Spleen (tissue), 11 donors: ENCODE results near the gene HESX1. TPM values are rescaled to one million over a fixed set of nuclear protein-coding genes. Genes with fewer than 3 reads are reported as not detected.
A peak's percentile ranks its signal among the peaks of the same experiment; 100 is the strongest.

Experiments
- DNase-seq: peaks from one replicate; pipeline ENCODE4 v3.0.0-alpha.2; 2020
- H3K27ac ChIP-seq, 8 donors: fragments of 200-600 bp; sonication (generic) in 7 of 8; 1 replicate in 4 of 8; 2 replicates in 4 of 8; pipeline versions ENCODE4 v1.5.0 to v1.8.0; 2016 to 2021; ENCODE audit warnings: inconsistent platforms in 4 of 8, mild to moderate bottlenecking in 4 of 8, moderate library complexity in 1 of 8
- H3K27me3 ChIP-seq, 7 donors: fragments of 200-600 bp; sonication (generic) in 6 of 7; replicated peaks in 1 of 7; 1 replicate in 4 of 7; 2 replicates in 3 of 7; pipeline versions ENCODE4 v1.5.0 to v1.8.0; 2016 to 2021; ENCODE audit warnings: inconsistent platforms in 3 of 7, mild to moderate bottlenecking in 1 of 7
- H3K36me3 ChIP-seq, 6 donors: fragments of 200-600 bp; sonication (generic) in 5 of 6; 1 replicate in 4 of 6; 2 replicates in 2 of 6; pipeline versions ENCODE4 v1.5.0 to v1.8.0; 2016 to 2021; ENCODE audit warnings: inconsistent platforms in 2 of 6
- H3K4me1 ChIP-seq, 6 donors: fragments of 200-600 bp; sonication (generic) in 5 of 6; 1 replicate in 3 of 6; 2 replicates in 3 of 6; pipeline versions ENCODE4 v1.5.0 to v1.8.0; 2016 to 2021; ENCODE audit warnings: inconsistent platforms in 3 of 6
- H3K4me3 ChIP-seq, 8 donors: fragments of 200-600 bp; sonication (generic) in 7 of 8; 1 replicate in 4 of 8; 2 replicates in 4 of 8; pipeline versions ENCODE4 v1.5.0 to v1.8.0; 2016 to 2021; ENCODE audit warnings: inconsistent platforms in 4 of 8, mild to moderate bottlenecking in 4 of 8, moderate library complexity in 2 of 8
- H3K9me3 ChIP-seq, 8 donors: fragments of 200-600 bp; sonication (generic) in 7 of 8; 1 replicate in 4 of 8; 2 replicates in 4 of 8; pipeline versions ENCODE4 v1.5.0 to v1.8.0; 2016 to 2021; ENCODE audit warnings: inconsistent platforms in 4 of 8
- CTCF ChIP-seq, 11 experiments: fragments of 200-600 bp in 7 of 11; fragments of 450-650 bp in 4 of 11; sonication (generic) in 4 of 11; IDR thresholded peaks in 8 of 11; conservative IDR thresholded peaks in 3 of 11; 1 replicate in 7 of 11; 2 replicates in 4 of 11; pipeline versions ENCODE4 v1.4.0 to v1.8.0; 2016 to 2021; ENCODE audit warnings: antibody characterized with exemption in 11 of 11, inconsistent platforms in 4 of 11, mild to moderate bottlenecking in 1 of 11
- POLR2A ChIP-seq, 3 donors: fragments of 450-650 bp; IDR thresholded peaks; one replicate each; pipeline ENCODE4 v1.5.1; 2017; ENCODE audit warnings: antibody characterized with exemption in 3 of 3, mild to moderate bottlenecking in 1 of 3
- POLR2AphosphoS5 ChIP-seq, 3 donors: sonication (generic); formaldehyde crosslinking; IDR thresholded peaks; one replicate each; pipeline ENCODE4 v1.5.1; 2017; ENCODE audit warnings: antibody characterized with exemption in 3 of 3
- WGBS, 5 donors: extraction: QIAGEN DNeasy Blood & Tissue Kit in 3 of 5; methylation state at CpG; one replicate each; pipeline versions ENCODE4 v1.1.5 to v1.1.7; 2013 to 2018; 5-methylcytosine and 5-hydroxymethylcytosine counted together
- intact Hi-C: fragments of 100-400 bp; cut with DNase I; formaldehyde crosslinking; loops from one replicate; pipeline ENCODE4 v1.15.0; 2023; ENCODE audit warnings: low total_unique reads
- polyA plus RNA-seq, 3 donors: library from polyadenylated mRNA; stranded (reverse); fragments of 200-250 nt; gene quantifications; one replicate each; pipeline ENCODE4 v1.2.1, GENCODE V29; 2013
- total RNA-seq, 7 donors: library from RNA; depleted of rRNA in 3 of 7; stranded (reverse); fragments of >200 nt in 3 of 7; fragmentation: NEBNext Ultra II Directional in 4 of 7; extraction: Animal tissue kit (Norgen Biotek cat#: 25700) in 4 of 7; gene quantifications; one replicate each; pipeline versions ENCODE4 v1.1.0 to v1.2.1, GENCODE V29; 2016 to 2021
- donor health status: healthy with polysubstance abuse.
- donor health status: DM: no; HTN: no; CAD: no; lungs with moderate emphysema.
- donor health status: DM: no; HTN: no; CAD: no.
- donor health status: Bipolar disorder and iron deficiency.
- donor health status: healthy.
- donor health status: DM: no; HTN: no; CAD: no.
- donor health status: DM: yes; HTN: yes; CAD: no.

HESX1 gene
- total and polyA plus RNA-seq, 10 donors = 0.70 to 3.4 (median 1.8) TPM; not detected in 2

- H3K27ac ChIP-seq = peak overlapping the region in 2 of 8 donors; percentile 7 to 92
- H3K36me3 ChIP-seq = no peaks in the 10 kb centered on the region
- DNase-seq = no peak
- WGBS, 5 donors = 29 to 49% (median 44%) methylated on average over 2 of the region's 2 CpGs
- H3K9me3 ChIP-seq = no peaks in the 10 kb centered on the region
- no peaks in the 10 kb centered on the region for H3K27me3 ChIP-seq
- TF ChIP-seq CTCF (IDR thresholded peaks at IDR 0.05 in 8 of 11, conservative IDR thresholded peaks at IDR 0.05 in 3 of 11) (no peak), POLR2AphosphoS5 (IDR thresholded peaks at IDR 0.05) (no peak), POLR2A (IDR thresholded peaks at IDR 0.05) (no peak)
- no peak overlapping the region for H3K4me3 ChIP-seq
- intact Hi-C loops = no loop called here
- peaks cover 12 to 54% (median 35%) of the 10 kb centered on the region in 6 donors for H3K4me1 ChIP-seq
Observed at GRCh38 chr3:57226176-57226575, 26.4 kb upstream of the HESX1 start.

- 38 to 50% (median 44%) methylated on average over 4 of the region's 4 CpGs for WGBS, 5 donors
- TF ChIP-seq POLR2A (IDR thresholded peaks at IDR 0.05) (no peak), POLR2AphosphoS5 (IDR thresholded peaks at IDR 0.05) (no peak), CTCF (IDR thresholded peaks at IDR 0.05 in 8 of 11, conservative IDR thresholded peaks at IDR 0.05 in 3 of 11) (no peak)
- no peaks in the 10 kb centered on the region for H3K36me3 ChIP-seq
- intact Hi-C loops = no loop called here
- H3K4me3 ChIP-seq = no peak overlapping the region
- H3K4me1 ChIP-seq = peaks cover 10 to 41% (median 26%) of the 10 kb centered on the region in 6 donors
- H3K9me3 ChIP-seq = no peaks in the 10 kb centered on the region
- DNase-seq = no peak
- no peak overlapping the region for H3K27ac ChIP-seq
- H3K27me3 ChIP-seq = no peaks in the 10 kb centered on the region
Observed at GRCh38 chr3:57224856-57225255, 25.1 kb upstream of the HESX1 start.

- intact Hi-C loops = no loop called here
- H3K36me3 ChIP-seq = no peaks in the 10 kb centered on the region
- no peaks in the 10 kb centered on the region for H3K9me3 ChIP-seq
- peaks cover 0 to 19% (median 7%) of the 10 kb centered on the region in 6 donors for H3K4me1 ChIP-seq
- no peaks in the 10 kb centered on the region for H3K27me3 ChIP-seq
- no peak overlapping the region for H3K4me3 ChIP-seq
- TF ChIP-seq CTCF (IDR thresholded peaks at IDR 0.05 in 8 of 11, conservative IDR thresholded peaks at IDR 0.05 in 3 of 11) (no peak), POLR2A (IDR thresholded peaks at IDR 0.05) (no peak), POLR2AphosphoS5 (IDR thresholded peaks at IDR 0.05) (no peak)
- 67 to 86% (median 75%) methylated on average over 2 of the region's 2 CpGs for WGBS, 5 donors
- no peak for DNase-seq
- H3K27ac ChIP-seq = no peak overlapping the region
Observed at GRCh38 chr3:57221883-57222282, 22.1 kb upstream of the HESX1 start.

GRCh38 chr3:57206423-57206822, 6.6 kb upstream of the HESX1 start:
- intact Hi-C loops = no loop called here
- no peak for DNase-seq
- Histone ChIP-seq H3K36me3 (no peaks in the 10 kb centered on the region), H3K4me3 (no peak overlapping the region), H3K27me3 (no peaks in the 10 kb centered on the region), H3K27ac (no peak overlapping the region), H3K4me1 (no peaks in the 10 kb centered on the region), H3K9me3 (no peaks in the 10 kb centered on the region)
- WGBS, 5 donors = 84 to 94% (median 93%) methylated on average over 2 of the region's 2 CpGs
- TF ChIP-seq POLR2AphosphoS5 (IDR thresholded peaks at IDR 0.05) (no peak), CTCF (IDR thresholded peaks at IDR 0.05 in 8 of 11, conservative IDR thresholded peaks at IDR 0.05 in 3 of 11) (no peak), POLR2A (IDR thresholded peaks at IDR 0.05) (no peak)
